H9 (cell line): ENCODE results near the gene ISY1. TPM values are rescaled to one million over a fixed set of nuclear protein-coding genes. Genes with fewer than 3 reads are reported as not detected.

ENCODE experiments used
- DNase-seq: peaks from one replicate; pipeline ENCODE4 v3.0.0-alpha.2; 2017
- H2AFZ ChIP-seq: one replicate; pipeline ENCODE4 v1.6.1; 2013; ENCODE audit warnings: mild to moderate bottlenecking, low read length, control low read depth, moderate library complexity
- H2AK5ac ChIP-seq: 2 replicates; pipeline ENCODE4 v1.6.1; 2013; ENCODE audit warnings: low read length, control low read depth, mixed read lengths; ENCODE audit not compliant: insufficient read length
- H2BK120ac ChIP-seq: one replicate; pipeline ENCODE4 v1.6.1; 2013; ENCODE audit warnings: low read depth, mild to moderate bottlenecking, low read length, control low read depth, inconsistent platforms; ENCODE audit not compliant: poor library complexity, severe bottlenecking
- H2BK12ac ChIP-seq: 2 replicates; pipeline ENCODE4 v1.6.1; 2013; ENCODE audit warnings: low read length, control low read depth, mixed read lengths, low read depth; ENCODE audit not compliant: insufficient read length
- H2BK15ac ChIP-seq: 2 replicates; pipeline ENCODE4 v1.6.1; 2013; ENCODE audit warnings: low read depth, low read length, control low read depth
- H2BK20ac ChIP-seq: one replicate; pipeline ENCODE4 v1.6.1; 2013; ENCODE audit warnings: low read depth, mild to moderate bottlenecking, low read length, control low read depth, inconsistent platforms; ENCODE audit not compliant: poor library complexity, severe bottlenecking
- H2BK5ac ChIP-seq: 2 replicates; pipeline ENCODE4 v1.6.1; 2013; ENCODE audit warnings: low read length, control low read depth, mixed read lengths; ENCODE audit not compliant: insufficient read length
- H3K14ac ChIP-seq: 2 replicates; pipeline ENCODE4 v1.6.1; 2013; ENCODE audit warnings: low read length, control low read depth; ENCODE audit not compliant: insufficient read depth
- H3K18ac ChIP-seq: 2 replicates; pipeline ENCODE4 v1.6.1; 2013; ENCODE audit warnings: low read depth, mild to moderate bottlenecking, mixed read lengths, low read length, control low read depth; ENCODE audit not compliant: insufficient read length
- H3K23ac ChIP-seq: 2 replicates; pipeline ENCODE4 v1.6.1; 2013; ENCODE audit warnings: low read length, control low read depth, mixed read lengths, low read depth; ENCODE audit not compliant: insufficient read length
- H3K23me2 ChIP-seq: 2 replicates; pipeline ENCODE4 v1.6.1; 2013; ENCODE audit warnings: low read depth, mild to moderate bottlenecking, mixed read lengths, low read length, control low read depth; ENCODE audit not compliant: insufficient read length, poor library complexity, severe bottlenecking
- H3K27ac ChIP-seq: 2 replicates; pipeline ENCODE4 v1.5.1; 2013; ENCODE audit warnings: low read length, control low read depth, mixed read lengths, low read depth; ENCODE audit not compliant: insufficient read length
- H3K27me3 ChIP-seq: 2 replicates; pipeline ENCODE4 v1.6.1; 2013; ENCODE audit warnings: low read length, control low read depth, inconsistent platforms; ENCODE audit not compliant: insufficient read depth
- H3K4ac ChIP-seq: 2 replicates; pipeline ENCODE4 v1.6.1; 2013; ENCODE audit warnings: low read depth, mild to moderate bottlenecking, control low read depth, inconsistent platforms, low read length, moderate library complexity
- H3K4me1 ChIP-seq: 2 replicates; pipeline ENCODE4 v1.6.1; 2013; ENCODE audit warnings: low read length, control low read depth, inconsistent platforms; ENCODE audit not compliant: insufficient read depth
- H3K4me2 ChIP-seq: 2 replicates; pipeline ENCODE4 v1.6.1; 2013; ENCODE audit warnings: low read length, control low read depth, mixed read lengths; ENCODE audit not compliant: insufficient read length, insufficient read depth
- H3K56ac ChIP-seq: 2 replicates; pipeline ENCODE4 v1.6.1; 2013; ENCODE audit warnings: low read depth, mild to moderate bottlenecking, mixed read lengths, low read length, control low read depth; ENCODE audit not compliant: insufficient read length
- H3K79me1 ChIP-seq: 2 replicates; pipeline ENCODE4 v1.6.1; 2013; ENCODE audit warnings: low read depth, mild to moderate bottlenecking, moderate library complexity, low read length, control low read depth, inconsistent platforms; ENCODE audit not compliant: insufficient read depth, poor library complexity, severe bottlenecking
- H3K79me2 ChIP-seq: 2 replicates; pipeline ENCODE4 v1.6.1; 2013; ENCODE audit warnings: low read length, control low read depth, inconsistent platforms; ENCODE audit not compliant: insufficient read depth
- H3K9ac ChIP-seq: 2 replicates; pipeline ENCODE4 v1.6.1; 2013; ENCODE audit warnings: low read length, control low read depth, mixed read lengths; ENCODE audit not compliant: insufficient read length; ENCODE audit errors: extremely low read depth
- H3K9me3 ChIP-seq: one replicate; pipeline ENCODE4 v1.6.1; 2013; ENCODE audit warnings: low read depth, low read length, inconsistent platforms; ENCODE audit not compliant: control insufficient read depth
- H3T11ph ChIP-seq: one replicate; pipeline ENCODE4 v1.6.1; 2013; ENCODE audit warnings: mild to moderate bottlenecking, low read length, control low read depth, inconsistent platforms
- H4K20me1 ChIP-seq: one replicate; pipeline ENCODE4 v1.6.1; 2013; ENCODE audit not compliant: control insufficient read depth, insufficient read length, insufficient read depth
- H4K5ac ChIP-seq: 2 replicates; pipeline ENCODE4 v1.6.1; 2013; ENCODE audit warnings: low read depth, mild to moderate bottlenecking, mixed read lengths, low read length, control low read depth; ENCODE audit not compliant: insufficient read length
- H4K8ac ChIP-seq: replicated peaks from 2 replicates; pipeline ENCODE4 v1.6.1; 2013; ENCODE audit warnings: low read length, control low read depth, mixed read lengths, low read depth; ENCODE audit not compliant: insufficient read length
- H4K91ac ChIP-seq: 2 replicates; pipeline ENCODE4 v1.6.1; 2013; ENCODE audit warnings: low read depth, mild to moderate bottlenecking, moderate library complexity, mixed read lengths, low read length, control low read depth; ENCODE audit not compliant: insufficient read length
- H3K27ac Mint-ChIP-seq, 3 experiments: 2 replicates in 2 of 3; 3 replicates in 1 of 3; pipeline ENCODE4 v1.8.0; 2020 to 2021; ENCODE audit warnings: mixed read lengths in 3 of 3, mild to moderate bottlenecking in 1 of 3, moderate library complexity in 1 of 3
- H3K27me3 Mint-ChIP-seq: 2 replicates; pipeline ENCODE4 v1.8.0; 2021; ENCODE audit warnings: low read depth, mild to moderate bottlenecking, moderate library complexity, mixed read lengths
- H3K36me3 Mint-ChIP-seq, 3 experiments: 2 replicates in 2 of 3; 3 replicates in 1 of 3; pipeline ENCODE4 v1.8.0; 2020 to 2021; ENCODE audit warnings: low read depth in 3 of 3, mixed read lengths in 3 of 3; ENCODE audit not compliant: insufficient read depth in 1 of 3
- H3K4me1 Mint-ChIP-seq, 2 experiments: 2 replicates each; pipeline ENCODE4 v1.8.0; 2020; ENCODE audit warnings: mixed read lengths in 2 of 2
- H3K4me3 Mint-ChIP-seq, 2 experiments: 2 replicates in 1 of 2; 3 replicates in 1 of 2; pipeline ENCODE4 v1.8.0; 2020 to 2021; ENCODE audit warnings: mild to moderate bottlenecking in 2 of 2, mixed read lengths in 2 of 2, moderate library complexity in 1 of 2
- H3K9me3 Mint-ChIP-seq, 2 experiments: 2 replicates in 1 of 2; 3 replicates in 1 of 2; pipeline ENCODE4 v1.8.0; 2020; ENCODE audit warnings: mild to moderate bottlenecking in 2 of 2, mixed read lengths in 2 of 2, moderate library complexity in 1 of 2
- WGBS: extraction: QIAGEN DNeasy Blood & Tissue Kit; methylation state at CpG from one replicate; pipeline ENCODE4 v1.1.7; 2013; ENCODE audit warnings: missing lambda C conversion rate, low lambda C conversion rate, mixed read lengths; ENCODE audit not compliant: insufficient read length; ENCODE audit errors: extremely low coverage; 5-methylcytosine and 5-hydroxymethylcytosine counted together
- total RNA-seq: library from RNA; stranded (reverse); gene quantifications from 2 replicates; pipeline ENCODE4 v1.2.1, GENCODE V29; 2021
- TF ChIP-seq, protein P1 (sequence below): fragments of 200-600 bp; sonication (generic); conservative IDR thresholded peaks from 3 replicates; pipeline ENCODE4 v1.8.0; 2021; ENCODE audit warnings: antibody characterized with exemption, mild to moderate bottlenecking

Gene ISY1
- total RNA-seq, 1 experiment from 2014 or later: 28.1 TPM

DNA sequence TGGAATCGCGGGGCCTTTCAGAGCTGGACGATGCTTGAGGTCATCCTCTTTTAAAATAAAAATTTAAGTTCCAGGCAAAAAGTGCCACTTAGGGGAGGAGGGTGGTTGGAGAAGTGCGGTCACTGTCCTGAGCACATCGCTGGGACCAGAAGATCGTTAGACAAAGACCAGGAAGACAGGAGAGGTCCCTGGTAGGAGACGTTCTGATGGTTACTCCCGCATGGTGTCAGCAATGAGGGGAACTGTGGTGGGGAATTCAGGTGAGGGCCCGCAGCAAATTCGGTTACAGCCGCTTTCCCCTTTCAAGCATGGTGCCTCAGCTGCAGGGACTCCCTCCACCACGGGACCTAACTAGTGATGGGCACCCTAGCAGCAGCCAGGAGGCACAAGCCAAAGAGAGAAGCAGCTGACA is 1.0 kb upstream of the ISY1 start:
- Histone ChIP-seq H2BK12ac (no peak overlapping the region), H3K23me2 (peaks cover 3% of the 10 kb centered on the region), H3K27ac (peak overlapping the region; percentile 95), H3K23ac (no peak overlapping the region), H4K5ac (no peak overlapping the region), H4K8ac (no peak overlapping the region), H3K4ac (no peak overlapping the region), H3K9ac (peak overlapping the region; percentile 86), H3K9me3 (no peaks in the 10 kb centered on the region), H4K91ac (no peak overlapping the region), H3K56ac (no peak overlapping the region), H3K27me3 (no peaks in the 10 kb centered on the region), H4K20me1 (no peaks in the 10 kb centered on the region), H3K14ac (no peak overlapping the region), H2AFZ (no peak overlapping the region), H3T11ph (no peak overlapping the region), H3K18ac (no peak overlapping the region), H3K79me1 (no peaks in the 10 kb centered on the region), H3K4me2 (peak overlapping the region; percentile 72), H2BK120ac (no peak overlapping the region), H2BK5ac (no peak overlapping the region), H3K4me1 (no peaks in the 10 kb centered on the region; the same call in 1 of the 2 replicates), H2AK5ac (no peak overlapping the region), H2BK20ac (no peak overlapping the region), H3K79me2 (no peaks in the 10 kb centered on the region; the same call in 1 of the 2 replicates), H2BK15ac (no peak overlapping the region)
- DNase-seq: peak; percentile 38
- H3K4me3 Mint-ChIP-seq: peak overlapping the region; percentile 88 to 94
- peaks cover 6 to 26% (median 21%) of the 10 kb centered on the region in 3 experiments; a peak in 6 of 7 replicates for H3K36me3 Mint-ChIP-seq
- peak overlapping the region; percentile 100 for H3K27ac Mint-ChIP-seq
- H3K9me3 Mint-ChIP-seq: no peaks in the 10 kb centered on the region
- TF ChIP-seq, protein P1, sequence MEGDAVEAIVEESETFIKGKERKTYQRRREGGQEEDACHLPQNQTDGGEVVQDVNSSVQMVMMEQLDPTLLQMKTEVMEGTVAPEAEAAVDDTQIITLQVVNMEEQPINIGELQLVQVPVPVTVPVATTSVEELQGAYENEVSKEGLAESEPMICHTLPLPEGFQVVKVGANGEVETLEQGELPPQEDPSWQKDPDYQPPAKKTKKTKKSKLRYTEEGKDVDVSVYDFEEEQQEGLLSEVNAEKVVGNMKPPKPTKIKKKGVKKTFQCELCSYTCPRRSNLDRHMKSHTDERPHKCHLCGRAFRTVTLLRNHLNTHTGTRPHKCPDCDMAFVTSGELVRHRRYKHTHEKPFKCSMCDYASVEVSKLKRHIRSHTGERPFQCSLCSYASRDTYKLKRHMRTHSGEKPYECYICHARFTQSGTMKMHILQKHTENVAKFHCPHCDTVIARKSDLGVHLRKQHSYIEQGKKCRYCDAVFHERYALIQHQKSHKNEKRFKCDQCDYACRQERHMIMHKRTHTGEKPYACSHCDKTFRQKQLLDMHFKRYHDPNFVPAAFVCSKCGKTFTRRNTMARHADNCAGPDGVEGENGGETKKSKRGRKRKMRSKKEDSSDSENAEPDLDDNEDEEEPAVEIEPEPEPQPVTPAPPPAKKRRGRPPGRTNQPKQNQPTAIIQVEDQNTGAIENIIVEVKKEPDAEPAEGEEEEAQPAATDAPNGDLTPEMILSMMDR: peak; percentile 31; the same call in 2 of the 3 replicates
- H3K4me1 Mint-ChIP-seq: peaks cover 18 to 21% of the 10 kb centered on the region in 2 experiments
- peaks cover 4% of the 10 kb centered on the region; the same call in 1 of the 2 replicates for H3K27me3 Mint-ChIP-seq
- no CpG with 5 or more reads among the region's 12 CpGs for WGBS
